GM23338 (cell line): ENCODE data around the gene LRRN4.

ENCODE experiments used
- CREB1 ChIP-seq: fragments of 250-450 bp; sonication (Bioruptor Pico); IDR thresholded peaks from 2 replicates; pipeline ENCODE4 v1.5.0; 2020; ENCODE audit warnings: low read depth, mild to moderate bottlenecking, moderate library complexity
- EZH2 ChIP-seq: fragments of 200-600 bp; sonication (generic); IDR thresholded peaks from one replicate; pipeline ENCODE4 v1.8.0; 2017; ENCODE audit warnings: antibody characterized with exemption, mild to moderate bottlenecking, low read depth; ENCODE audit not compliant: unreplicated experiment
- EZH2phosphoT487 ChIP-seq: fragments of 200-600 bp; sonication (generic); IDR thresholded peaks from one replicate; pipeline ENCODE4 v1.8.1; 2018; ENCODE audit warnings: antibody characterized with exemption; ENCODE audit not compliant: unreplicated experiment
- JUNB ChIP-seq: IDR thresholded peaks from one replicate; pipeline ENCODE4 v1.6.1; 2016; ENCODE audit warnings: antibody characterized with exemption; ENCODE audit not compliant: unreplicated experiment
- NANOG ChIP-seq: IDR thresholded peaks from 2 replicates; pipeline ENCODE4 v1.6.1; 2016; ENCODE audit warnings: antibody characterized with exemption, borderline replicate concordance
- POLR2AphosphoS5 ChIP-seq: IDR thresholded peaks from 2 replicates; pipeline ENCODE4 v1.6.1; 2016; ENCODE audit warnings: antibody characterized with exemption, low read depth
- STAT1 ChIP-seq: IDR thresholded peaks from one replicate; pipeline ENCODE4 v1.6.1; 2016; ENCODE audit warnings: antibody characterized with exemption; ENCODE audit not compliant: unreplicated experiment
- ZNF114 ChIP-seq: fragments of 250-450 bp; sonication (Bioruptor Pico); IDR thresholded peaks from 2 replicates; pipeline ENCODE4 v1.5.0; 2020; ENCODE audit warnings: mild to moderate bottlenecking, moderate library complexity
- ZNF331 ChIP-seq: fragments of 250-450 bp; sonication (Bioruptor Pico); IDR thresholded peaks from 2 replicates; pipeline ENCODE4 v1.5.0; 2020; ENCODE audit warnings: low read depth, mild to moderate bottlenecking, moderate library complexity
- TF ChIP-seq, protein P1 (sequence below), 2 experiments: fragments of 200-600 bp in 1 of 2; sonication (generic) in 1 of 2; conservative IDR thresholded peaks; 2 replicates each; pipeline versions ENCODE4 v1.5.1 to v1.6.1; 2016 to 2017; ENCODE audit warnings: antibody characterized with exemption in 2 of 2, low read depth in 2 of 2, mild to moderate bottlenecking in 2 of 2, moderate library complexity in 1 of 2
- TF ChIP-seq, protein P2 (sequence below): IDR thresholded peaks from one replicate; pipeline ENCODE4 v1.6.1; 2018; ENCODE audit warnings: antibody characterized with exemption; ENCODE audit not compliant: unreplicated experiment

DNA sequence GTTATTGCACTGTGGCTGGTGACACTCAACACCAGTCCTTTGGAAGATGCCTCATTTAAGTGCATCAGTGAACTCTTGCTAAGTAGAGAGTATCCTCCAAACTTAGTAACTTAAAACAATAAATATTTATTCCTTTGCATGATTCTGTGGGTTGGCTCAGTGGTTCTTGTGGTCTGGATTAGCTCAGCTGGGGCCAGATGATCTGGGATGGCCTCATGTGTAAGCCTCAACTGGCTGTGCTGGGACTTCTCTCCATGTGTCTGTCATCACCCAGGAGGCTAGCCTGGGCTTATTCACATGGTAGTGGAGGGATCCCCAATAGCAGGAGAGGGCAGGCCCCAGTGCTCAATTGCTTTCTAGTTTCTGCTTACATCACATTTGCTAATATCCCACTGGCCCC is 8.3 kb downstream of the LRRN4 start:
- TF ChIP-seq, protein P1, sequence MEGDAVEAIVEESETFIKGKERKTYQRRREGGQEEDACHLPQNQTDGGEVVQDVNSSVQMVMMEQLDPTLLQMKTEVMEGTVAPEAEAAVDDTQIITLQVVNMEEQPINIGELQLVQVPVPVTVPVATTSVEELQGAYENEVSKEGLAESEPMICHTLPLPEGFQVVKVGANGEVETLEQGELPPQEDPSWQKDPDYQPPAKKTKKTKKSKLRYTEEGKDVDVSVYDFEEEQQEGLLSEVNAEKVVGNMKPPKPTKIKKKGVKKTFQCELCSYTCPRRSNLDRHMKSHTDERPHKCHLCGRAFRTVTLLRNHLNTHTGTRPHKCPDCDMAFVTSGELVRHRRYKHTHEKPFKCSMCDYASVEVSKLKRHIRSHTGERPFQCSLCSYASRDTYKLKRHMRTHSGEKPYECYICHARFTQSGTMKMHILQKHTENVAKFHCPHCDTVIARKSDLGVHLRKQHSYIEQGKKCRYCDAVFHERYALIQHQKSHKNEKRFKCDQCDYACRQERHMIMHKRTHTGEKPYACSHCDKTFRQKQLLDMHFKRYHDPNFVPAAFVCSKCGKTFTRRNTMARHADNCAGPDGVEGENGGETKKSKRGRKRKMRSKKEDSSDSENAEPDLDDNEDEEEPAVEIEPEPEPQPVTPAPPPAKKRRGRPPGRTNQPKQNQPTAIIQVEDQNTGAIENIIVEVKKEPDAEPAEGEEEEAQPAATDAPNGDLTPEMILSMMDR (conservative IDR thresholded peaks at IDR 0.05; ENCODE audit: low read depth in 2 of 2): no peak
- TF ChIP-seq POLR2AphosphoS5 (no peak), EZH2phosphoT487 (no peak), ZNF114 (CRISPR knock-in tag) (no peak), JUNB (no peak), EZH2 (no peak), NANOG (no peak), ZNF331 (CRISPR knock-in tag) (no peak), STAT1 (no peak), CREB1 (no peak)
- TF ChIP-seq, protein P2, sequence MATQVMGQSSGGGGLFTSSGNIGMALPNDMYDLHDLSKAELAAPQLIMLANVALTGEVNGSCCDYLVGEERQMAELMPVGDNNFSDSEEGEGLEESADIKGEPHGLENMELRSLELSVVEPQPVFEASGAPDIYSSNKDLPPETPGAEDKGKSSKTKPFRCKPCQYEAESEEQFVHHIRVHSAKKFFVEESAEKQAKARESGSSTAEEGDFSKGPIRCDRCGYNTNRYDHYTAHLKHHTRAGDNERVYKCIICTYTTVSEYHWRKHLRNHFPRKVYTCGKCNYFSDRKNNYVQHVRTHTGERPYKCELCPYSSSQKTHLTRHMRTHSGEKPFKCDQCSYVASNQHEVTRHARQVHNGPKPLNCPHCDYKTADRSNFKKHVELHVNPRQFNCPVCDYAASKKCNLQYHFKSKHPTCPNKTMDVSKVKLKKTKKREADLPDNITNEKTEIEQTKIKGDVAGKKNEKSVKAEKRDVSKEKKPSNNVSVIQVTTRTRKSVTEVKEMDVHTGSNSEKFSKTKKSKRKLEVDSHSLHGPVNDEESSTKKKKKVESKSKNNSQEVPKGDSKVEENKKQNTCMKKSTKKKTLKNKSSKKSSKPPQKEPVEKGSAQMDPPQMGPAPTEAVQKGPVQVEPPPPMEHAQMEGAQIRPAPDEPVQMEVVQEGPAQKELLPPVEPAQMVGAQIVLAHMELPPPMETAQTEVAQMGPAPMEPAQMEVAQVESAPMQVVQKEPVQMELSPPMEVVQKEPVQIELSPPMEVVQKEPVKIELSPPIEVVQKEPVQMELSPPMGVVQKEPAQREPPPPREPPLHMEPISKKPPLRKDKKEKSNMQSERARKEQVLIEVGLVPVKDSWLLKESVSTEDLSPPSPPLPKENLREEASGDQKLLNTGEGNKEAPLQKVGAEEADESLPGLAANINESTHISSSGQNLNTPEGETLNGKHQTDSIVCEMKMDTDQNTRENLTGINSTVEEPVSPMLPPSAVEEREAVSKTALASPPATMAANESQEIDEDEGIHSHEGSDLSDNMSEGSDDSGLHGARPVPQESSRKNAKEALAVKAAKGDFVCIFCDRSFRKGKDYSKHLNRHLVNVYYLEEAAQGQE: no peak
